ENCODE data around the gene CEP95. TPM values are rescaled to one million over a fixed set of nuclear protein-coding genes. Genes with fewer than 3 reads are reported as not detected.

The CEP95 gene
- total and polyA plus RNA-seq, 2 of the 13 experiments (the other 11 are each of a cell fraction or from before 2014, with no cell fraction given): 65.9 to 68.8 TPM

GRCh38 chr17:64547319-64547718, 40.5 kb downstream of the CEP95 start:
- POLR2A ChIA-PET: interaction anchor here (2.4 kb wide), 1 partner anchor 41 kb away, joined by 5 read pairs; the partner anchor contains the start of genes CEP95 and DDX5
- intact Hi-C loops (cut with micrococcal nuclease; ENCODE audit: unreplicated experiment) (no loop called here), in situ Hi-C loops (cut with HindIII; ENCODE audit: extremely low pct_ligation_motif_present, low pct_unique_long_range_greater_than_20kb) (loop anchor here (25.0 kb wide), 1 partner anchor 90 kb away; no protein-coding TSS in a partner anchor)
- no TSS peak for BruUV-seq (replicated peaks)
- DNase-seq (ENCODE audit: low spot score) (no peak), ATAC-seq (no peak), FAIRE-seq (no peak)
- H3K36me3 ChIP-seq (replicated peaks in 1 of 2; ENCODE audit: control insufficient read depth in 1 of 2, insufficient read depth in 2 of 2, low read length in 2 of 2): peaks cover 6 to 18% of the 10 kb centered on the region in 2 experiments; a peak in 4 of 5 replicates
- H3K4me3 ChIP-seq (replicated peaks in 1 of 3; ENCODE audit: insufficient read depth in 1 of 3, low read depth in 2 of 3, low read length in 3 of 3): no peak overlapping the region
- no peaks in the 10 kb centered on the region for H3K4me1 ChIP-seq (ENCODE audit: insufficient read depth, low read length)
- H3K79me2 ChIP-seq (ENCODE audit: insufficient read depth, low read length): no peaks in the 10 kb centered on the region
- CTCF ChIA-PET (ENCODE audit: low intra/inter-chr PET ratio, low total read pairs): no interaction called here
- H3K9me3 ChIP-seq (ENCODE audit: low read length): no peaks in the 10 kb centered on the region
- H3K27ac ChIP-seq (ENCODE audit: extremely low read length, insufficient read depth, low read length): no peak overlapping the region
- H2AFZ ChIP-seq (ENCODE audit: low read length): no peak overlapping the region
- 94% methylated on average over 10 of the region's 10 CpGs for WGBS (ENCODE audit: low lambda C conversion rate)
- no peaks in the 10 kb centered on the region for H4K20me1 ChIP-seq (ENCODE audit: insufficient read depth, low read length)
- H3K27me3 ChIP-seq (ENCODE audit: control insufficient read depth in 1 of 2, insufficient read depth in 2 of 2, low read length in 2 of 2): no peaks in the 10 kb centered on the region
- H3K4me2 ChIP-seq (ENCODE audit: low read depth, low read length): no peak overlapping the region
- no peak overlapping the region for H3K9ac ChIP-seq (ENCODE audit: insufficient read depth, low read depth, low read length)
- TF ChIP-seq ZBTB38 (CRISPR knock-in tag; IDR thresholded peaks at IDR 0.05) (no peak), ZNF468 (CRISPR knock-in tag; IDR thresholded peaks at IDR 0.05) (no peak), ZNF256 (CRISPR knock-in tag; conservative IDR thresholded peaks at IDR 0.05) (no peak), AKNA (CRISPR knock-in tag; IDR thresholded peaks at IDR 0.05; ENCODE audit: borderline replicate concordance) (no peak), ZNF143 (CRISPR knock-in tag; IDR thresholded peaks at IDR 0.05) (no peak), ZNF317 (CRISPR knock-in tag; IDR thresholded peaks at IDR 0.05) (no peak), NFAT5 (CRISPR knock-in tag; IDR thresholded peaks at IDR 0.05) (no peak), ARID5B (CRISPR knock-in tag; IDR thresholded peaks at IDR 0.05) (no peak), ZNF749 (CRISPR knock-in tag; IDR thresholded peaks at IDR 0.05; ENCODE audit: borderline replicate concordance) (no peak)

Data from HepG2 (cell line).